NCI-H1694 treated with DMSO at 0.1 percent for 48 hours (cell line): ENCODE data around the gene KCNK1.
A peak's percentile ranks its signal among the peaks of the same experiment; 100 is the strongest.

Source experiments
- DNase-seq: peaks from one replicate; lab custom pipeline; 2025; lab: John Stamatoyannopoulos, UW

The KCNK1 gene

DNA sequence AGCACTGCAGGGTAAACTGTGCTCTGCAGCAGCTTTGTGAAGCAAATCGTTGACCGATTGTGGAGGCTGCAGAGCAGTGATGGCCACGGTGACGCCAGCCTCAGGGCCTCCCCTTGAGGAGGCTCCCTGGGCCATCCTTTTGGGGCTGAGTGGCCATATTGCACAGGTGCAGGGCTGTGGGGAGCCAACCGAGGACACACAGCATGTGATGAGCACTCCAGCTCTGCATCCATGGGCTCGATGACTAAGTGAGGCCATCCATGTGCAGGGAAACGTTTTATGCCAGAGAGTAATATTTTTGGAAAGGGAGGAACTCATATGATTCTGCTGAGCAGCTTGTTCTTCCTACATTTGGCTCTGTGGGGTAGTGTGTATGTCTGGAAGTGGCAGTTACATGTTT is 24.6 kb downstream of the KCNK1 start:
- no peak for DNase-seq

DNA sequence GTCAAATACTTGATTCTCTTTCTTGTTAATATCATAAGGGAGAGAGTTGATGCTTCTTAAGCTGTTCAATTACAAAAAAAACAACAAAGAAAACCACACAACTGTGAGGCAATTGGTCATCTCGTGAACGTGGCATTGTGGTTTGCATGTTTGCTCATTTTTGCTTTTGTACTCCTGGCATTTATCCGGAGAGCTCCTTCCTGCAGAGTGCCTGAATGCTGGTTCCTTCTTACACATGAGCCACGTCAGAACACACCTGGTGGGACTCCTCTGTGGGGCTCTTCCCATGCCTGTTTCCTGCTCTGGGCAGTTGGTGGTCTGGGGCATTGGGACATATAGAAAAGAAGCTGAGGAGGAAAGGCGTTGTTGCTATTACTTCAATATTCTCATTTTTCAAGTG is 25.7 kb downstream of the KCNK1 start:
- DNase-seq = no peak

DNA sequence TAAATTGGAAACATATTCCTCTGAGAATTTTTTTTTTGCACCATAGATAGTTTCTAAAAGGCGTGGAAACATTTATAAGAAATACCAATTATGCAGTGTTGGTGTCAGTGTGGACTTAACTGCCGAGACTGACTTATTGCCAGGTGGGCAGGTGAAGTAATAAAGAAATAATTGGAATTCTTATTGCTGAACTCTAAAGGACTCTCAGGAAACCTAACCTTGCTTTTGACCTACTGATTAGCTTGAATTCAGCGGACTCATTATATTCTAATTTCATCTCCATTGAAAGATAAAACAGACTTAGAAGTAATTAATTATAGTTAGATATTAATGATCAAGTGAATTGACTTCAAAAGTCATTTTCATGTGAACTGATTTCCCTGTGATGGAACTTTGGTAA is 26.3 kb downstream of the KCNK1 start:
- DNase-seq = no peak

DNA sequence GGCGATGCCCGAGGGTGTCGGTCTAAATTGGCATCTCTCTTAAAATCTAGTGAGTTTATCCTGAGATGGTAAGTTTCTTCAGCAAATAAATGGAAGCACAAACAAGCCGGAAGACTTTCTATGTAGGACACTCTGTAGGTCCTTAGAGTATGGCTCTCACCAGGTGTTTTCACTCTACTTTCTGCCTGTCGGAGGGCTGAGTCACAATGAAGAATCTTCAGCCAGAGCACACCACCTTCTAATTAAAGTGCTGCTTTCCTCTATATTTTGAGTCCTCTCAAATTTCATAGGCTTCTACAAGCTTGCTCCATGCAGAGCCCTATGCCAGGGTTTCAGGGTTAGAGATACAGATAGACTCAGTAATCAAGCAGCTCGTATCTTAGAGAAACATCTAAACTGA is 27.1 kb downstream of the KCNK1 start:
- no peak for DNase-seq

DNA sequence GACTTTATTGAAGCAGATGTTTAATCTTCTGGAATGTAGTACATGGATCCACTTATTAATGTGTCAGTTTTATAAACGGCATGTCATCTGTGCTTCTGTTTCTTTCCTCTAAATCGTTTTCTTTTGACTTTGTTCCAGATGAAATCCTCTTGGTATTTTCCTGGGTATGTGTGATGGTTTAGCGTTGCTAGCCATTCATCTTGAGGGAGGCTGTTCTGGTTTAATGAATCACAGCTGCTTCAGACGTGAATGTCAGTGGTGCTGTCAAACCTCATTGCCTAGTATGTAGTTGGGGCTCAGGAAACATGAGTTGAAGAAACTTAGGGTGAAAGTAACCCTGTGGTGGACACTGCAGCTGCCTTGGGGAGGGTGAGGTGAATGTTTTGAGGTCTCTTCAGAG is 33.2 kb downstream of the KCNK1 start:
- no peak for DNase-seq

DNA sequence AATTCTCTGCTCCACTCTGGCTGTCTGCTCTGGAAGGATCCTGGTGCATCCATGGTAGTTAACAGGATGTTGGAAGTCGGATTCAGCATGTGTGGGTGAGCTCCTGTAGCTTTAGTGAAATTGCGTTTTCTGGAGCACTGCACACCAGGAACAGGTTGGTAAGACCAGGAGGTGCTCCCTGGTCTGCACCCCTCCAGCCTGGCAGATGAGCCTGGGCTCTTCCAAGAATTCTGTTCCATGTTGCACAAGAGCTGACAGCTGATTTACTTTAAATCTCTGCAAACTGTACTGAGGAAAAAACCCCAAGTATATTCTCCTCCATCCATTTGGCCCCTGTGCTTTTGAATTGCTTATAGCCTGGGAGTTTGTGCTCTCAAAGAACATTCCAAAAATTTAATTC is 33.7 kb downstream of the KCNK1 start:
- no peak for DNase-seq

DNA sequence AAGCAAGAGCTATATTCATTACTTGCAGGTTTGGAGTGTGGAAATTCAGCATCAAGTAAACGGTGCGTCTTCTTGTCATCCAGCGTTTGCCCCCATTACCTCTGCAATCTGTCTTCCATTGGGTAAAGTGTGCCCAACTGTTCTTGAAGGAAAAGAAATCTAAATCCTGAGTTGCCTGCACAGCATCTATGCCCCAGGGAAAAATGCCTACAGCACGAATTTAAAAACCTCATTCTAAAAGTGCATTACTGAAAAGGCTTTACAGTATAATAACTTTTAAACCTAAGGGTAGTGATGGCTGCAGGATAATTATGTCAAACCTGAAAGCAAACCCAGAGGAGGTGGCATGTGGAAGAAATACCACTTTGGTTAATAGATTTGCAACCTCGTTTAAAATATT is 37.2 kb downstream of the KCNK1 start:
- no peak for DNase-seq

DNA sequence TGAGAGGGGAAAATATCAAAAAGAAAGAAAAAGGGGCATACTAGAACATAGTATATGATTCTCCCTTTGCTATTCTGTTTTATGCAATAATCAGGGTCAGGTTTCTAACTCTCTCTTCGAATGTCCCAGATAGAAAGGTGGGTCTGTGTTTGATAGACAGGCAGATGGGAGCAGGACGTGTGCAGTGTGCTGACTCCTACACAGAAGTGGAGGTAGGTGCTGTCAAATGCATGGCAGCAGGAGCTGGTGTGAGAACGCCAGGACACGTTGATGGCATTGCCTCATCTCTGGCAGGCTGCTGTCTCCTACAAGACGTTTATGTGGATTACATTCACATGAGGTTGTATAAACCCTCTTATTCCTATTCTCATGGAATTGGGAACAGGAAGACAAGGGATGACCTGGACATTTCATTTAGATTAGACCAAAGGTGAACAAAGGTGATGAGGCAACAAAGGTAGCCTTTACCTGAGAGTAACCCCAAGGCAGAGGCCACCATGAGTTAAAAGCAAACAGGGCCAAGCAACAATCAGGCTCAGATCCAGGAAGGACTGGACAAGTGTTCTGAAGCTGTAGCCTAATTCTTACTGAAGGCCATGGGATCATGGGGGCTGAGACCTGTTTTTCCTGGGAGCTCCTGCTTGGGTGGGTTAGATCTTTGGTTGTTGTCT is 37.8 kb downstream of the KCNK1 start:
- no peak for DNase-seq

DNA sequence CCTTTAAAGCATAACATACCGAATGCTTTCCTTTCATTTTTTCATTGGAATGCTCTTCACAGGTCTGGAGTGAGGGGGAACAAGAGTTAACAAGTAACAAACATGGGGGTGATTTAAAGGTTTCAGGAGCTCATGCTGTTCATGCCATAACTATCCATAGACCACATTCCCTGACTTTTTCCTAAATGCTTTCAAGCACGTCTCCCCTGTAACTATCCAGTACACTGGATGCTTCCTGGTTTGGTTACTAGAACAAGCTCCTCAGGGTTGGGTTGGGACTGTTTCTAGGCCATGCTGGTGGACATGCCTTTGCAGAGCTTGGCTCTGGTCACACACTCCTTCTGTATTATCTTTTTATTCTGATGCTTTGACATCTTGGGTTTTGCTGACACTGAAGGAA is 38.6 kb downstream of the KCNK1 start:
- no peak for DNase-seq

DNA sequence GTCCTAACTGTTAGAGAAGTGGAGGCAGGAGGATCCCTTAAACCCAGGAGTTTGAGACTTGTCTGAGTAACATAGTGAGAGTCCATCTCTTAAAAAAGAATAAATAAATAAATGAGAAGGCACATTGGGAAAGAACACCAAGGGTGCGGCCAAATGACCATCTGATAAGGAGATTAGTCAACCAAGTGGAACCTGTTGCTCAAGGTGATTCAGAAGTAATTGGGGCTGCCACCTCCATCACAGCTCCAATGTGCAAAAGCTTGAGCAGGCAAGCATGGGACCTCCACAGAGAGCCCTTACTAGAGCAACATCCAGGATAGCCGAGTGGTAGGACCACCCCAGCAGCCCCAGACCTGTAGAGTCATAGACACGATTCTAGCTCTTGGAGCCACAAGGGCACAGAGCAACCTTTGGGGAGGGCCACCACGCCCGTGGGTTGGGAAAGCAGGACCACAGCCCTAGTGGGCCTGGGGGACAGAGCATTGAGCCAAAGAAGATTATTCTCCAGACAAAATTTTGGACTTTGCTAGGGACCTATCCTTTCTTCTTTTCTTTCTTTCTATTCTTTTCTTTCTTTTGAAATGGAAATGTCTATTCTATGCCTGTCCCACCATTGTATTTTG is 40.9 kb downstream of the KCNK1 start:
- DNase-seq = no peak

DNA sequence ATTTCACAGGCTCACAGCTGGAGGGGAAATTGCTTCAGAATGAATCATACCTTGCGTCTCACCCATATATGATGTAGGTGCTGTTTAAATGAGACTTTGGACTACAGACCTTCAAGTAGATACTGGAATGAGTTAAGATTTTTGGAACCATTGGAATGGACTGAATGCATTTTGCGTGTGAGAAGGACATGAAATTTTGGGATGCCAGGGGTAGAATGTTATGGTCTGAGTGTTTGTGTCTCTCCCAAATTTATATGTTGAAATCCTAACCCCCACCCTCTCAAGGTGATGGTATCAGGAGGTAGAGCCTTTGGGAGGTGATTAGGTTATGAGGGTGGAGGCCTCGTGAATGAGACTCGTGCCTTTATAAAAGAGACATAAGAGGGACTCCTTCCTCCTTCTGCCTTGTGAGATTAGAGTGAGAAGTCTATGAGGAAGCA is 41.4 kb downstream of the KCNK1 start:
- no peak for DNase-seq

DNA sequence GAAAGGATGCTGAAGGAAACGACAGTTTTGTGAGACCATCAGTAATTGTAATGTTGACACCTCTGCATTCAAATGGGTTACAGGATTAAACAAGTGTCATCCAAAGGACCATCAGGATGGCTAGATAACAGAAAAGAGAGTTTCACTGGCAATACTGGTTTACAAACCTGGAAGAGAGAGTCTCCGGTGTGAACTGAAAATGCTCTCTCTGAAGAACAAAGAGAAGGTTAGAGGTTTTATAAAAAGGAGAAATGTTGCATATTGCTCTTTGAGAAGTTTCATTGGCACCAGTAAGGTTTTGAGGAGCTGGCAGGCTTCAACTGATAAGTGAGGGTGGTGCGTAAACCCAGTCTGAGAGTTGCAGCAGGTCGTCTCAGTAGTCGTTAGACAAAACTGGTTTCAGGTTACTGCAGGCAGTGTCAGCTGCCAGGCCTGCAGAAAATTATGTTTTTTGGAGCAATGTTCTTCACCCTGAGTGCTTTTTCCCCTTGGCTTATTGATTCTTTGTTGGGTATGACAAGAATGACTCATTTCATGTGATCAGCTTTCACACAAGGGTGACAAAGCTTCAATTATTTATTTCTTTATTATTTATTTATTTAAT is 42.2 kb downstream of the KCNK1 start:
- peak; percentile 33 for DNase-seq

DNA sequence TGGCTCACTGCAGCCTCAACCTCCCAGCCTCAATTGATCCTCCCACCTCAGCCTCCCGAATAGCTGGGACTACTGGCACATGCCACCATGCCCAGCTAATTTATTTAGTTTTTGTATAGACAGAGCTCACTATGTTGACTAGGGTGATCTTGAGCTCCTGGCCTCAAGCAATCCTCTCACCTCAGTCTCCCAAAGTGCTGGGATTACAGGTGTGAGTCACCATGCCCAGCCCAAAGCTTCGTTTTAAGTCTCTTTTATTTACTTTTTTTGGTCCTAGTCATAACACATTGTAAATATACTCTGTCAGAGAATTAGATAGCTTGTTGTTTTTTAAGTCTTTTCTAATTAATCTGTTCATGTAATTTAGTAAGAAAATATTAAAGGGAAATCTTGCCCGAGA is 42.8 kb downstream of the KCNK1 start:
- DNase-seq = no peak

DNA sequence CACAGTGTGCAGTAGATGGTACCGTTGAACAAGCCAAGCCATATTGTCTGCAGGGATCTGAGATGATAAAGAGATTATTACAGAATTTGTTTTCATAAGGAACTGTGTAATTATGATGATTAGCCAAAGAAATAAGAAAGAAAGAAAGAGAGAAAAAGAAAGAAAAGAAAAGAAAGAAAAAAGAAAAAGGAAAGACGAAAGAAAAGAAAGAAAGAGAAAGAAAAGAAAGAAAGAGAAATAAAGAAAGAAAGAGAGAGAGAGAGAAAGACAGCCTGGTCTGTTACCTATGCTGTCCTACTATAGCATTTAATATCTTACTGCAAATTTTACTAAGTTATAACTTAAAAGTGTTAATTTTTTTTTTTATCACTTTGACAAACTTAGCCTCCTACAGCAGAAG is 43.6 kb downstream of the KCNK1 start:
- DNase-seq = no peak

DNA sequence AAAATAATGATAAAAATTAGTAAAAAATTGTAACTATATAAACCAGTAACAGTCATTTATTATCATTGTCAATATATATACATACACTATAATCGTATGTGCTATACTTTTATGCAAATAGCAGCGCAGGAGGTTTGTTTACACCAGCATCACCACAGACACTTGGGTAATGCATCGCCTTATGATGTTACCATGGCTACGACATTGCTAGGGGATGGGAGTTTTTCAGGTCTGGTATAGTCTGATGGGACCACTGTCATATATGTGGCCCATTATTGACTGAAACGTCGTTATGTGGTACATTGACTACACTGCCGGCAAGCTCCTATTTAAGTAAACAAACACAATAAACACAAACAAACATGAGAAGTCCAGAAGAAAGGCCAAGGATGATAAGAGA is 45.6 kb downstream of the KCNK1 start:
- no peak for DNase-seq

DNA sequence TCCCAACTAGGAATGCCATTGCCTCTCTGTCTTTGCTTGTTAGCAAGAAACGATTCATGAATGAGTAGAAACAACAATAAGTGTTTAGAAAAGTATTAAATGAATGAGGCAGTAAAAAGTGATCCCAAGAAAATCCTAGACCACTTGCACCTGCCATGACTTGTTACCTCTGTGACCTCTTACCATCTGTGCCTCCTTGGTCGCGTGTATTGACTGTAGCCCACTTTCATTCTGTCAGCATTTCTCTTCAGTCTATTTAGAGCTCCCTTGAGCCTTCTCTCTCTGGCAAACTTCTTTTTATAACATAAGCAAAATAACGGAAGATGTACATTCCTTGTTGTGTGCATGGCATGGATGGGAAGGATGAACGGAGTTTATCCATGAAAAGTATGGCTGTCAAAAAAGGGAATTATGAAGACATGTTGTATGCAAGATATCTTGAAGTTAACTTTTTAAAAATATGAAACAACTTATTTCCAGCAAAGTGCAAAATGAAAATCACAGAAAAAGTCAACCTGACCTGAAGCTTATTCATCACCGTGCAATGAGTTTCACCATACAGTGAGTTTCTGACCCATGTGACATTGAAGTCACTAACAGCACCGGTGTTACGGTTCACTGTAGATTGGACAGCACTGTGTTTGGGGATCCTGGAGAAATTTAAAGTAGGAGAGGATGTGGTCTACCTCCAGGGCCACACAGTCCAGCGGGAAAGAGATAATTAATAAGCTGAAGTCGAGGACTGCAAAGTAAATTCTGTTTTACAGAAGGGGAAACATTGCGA is 47.7 kb downstream of the KCNK1 start:
- DNase-seq = no peak

DNA sequence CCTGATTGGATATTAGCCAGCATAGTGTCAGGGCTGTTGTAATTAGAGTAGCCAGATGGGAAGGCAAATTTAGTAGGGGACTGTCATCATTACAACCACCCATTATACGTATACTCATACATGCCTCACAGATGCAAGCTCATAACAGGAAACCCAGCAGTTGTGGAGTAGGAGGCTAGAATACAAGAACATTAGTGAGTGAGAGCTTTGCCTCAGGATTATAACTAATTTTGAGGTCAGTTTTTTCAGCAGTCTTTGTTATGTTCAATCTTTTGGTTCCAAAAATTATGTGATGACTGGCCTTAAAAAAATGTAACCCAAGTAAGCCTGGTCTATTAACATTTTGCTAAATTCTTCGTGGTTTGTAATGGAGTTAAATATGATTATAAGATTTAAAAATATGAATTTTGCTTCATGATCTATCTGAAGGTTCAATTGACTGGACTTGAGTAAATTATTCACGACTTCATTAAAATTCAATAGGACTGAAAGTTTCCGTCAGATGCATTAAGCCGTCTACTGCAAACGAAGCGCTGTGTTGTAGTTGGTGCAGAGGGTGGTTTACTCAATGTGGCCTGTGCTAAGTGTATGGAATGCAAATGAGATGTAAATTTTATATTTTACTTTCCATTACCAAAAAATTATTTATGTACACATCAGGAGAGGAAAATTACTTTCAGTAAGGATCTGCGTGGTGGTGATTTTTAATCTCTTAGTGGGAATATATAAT is 48.8 kb downstream of the KCNK1 start:
- DNase-seq = peak; percentile 96

DNA sequence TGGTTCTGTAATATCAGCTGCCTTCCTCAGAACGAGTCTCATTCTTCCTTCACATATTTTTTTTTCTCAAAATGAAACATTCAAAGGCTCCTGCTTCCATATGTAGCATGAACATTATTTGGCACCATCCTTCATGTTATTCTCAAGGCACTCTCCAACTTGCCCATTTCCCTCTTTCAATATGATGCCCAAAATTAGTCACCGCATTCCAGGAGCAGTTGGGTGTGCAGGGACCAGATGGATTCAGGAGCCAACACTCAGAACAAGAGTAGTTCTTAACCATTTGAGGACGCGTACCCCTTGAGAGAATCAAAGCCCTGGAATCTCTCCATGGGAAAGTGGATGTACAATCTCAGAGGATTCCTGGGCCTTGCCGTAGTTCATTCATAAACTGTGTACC is 50.3 kb downstream of the KCNK1 start:
- DNase-seq = peak; percentile 95

DNA sequence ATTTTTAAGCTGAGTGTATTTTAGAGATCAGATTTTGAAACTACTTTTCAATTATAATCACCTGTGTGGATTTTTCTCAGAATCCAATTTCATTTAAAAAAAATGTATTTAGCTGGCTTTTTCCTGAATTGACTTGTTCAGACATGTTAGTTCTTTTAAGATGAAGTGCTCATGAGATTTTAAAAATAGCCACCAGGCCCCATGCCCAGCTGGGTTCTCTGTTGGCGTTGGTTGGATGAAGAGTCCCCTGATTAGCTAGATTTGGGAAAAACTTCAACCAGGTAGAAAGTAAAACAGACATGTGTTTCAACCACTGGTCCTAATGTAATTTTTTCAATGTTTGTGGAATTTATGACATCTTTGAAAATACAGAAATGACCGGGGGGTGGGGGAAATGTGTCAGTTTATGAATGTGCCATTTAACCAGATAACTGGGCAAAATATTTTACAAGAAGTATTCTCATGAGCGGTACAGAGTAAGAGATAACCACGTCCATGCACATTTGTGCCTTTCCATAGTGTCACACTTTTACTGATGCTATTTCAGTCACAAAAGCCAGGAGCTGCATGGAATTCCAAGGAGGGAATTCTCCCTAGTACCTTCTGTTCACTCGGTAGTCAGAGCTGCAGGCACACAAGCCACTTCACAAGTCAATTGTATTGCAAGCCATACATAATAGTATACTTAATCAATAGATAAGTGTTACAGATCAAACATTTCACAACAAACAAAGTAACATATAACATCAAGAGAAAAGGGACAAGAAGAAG is 51.1 kb downstream of the KCNK1 start:
- DNase-seq = peak; percentile 52

DNA sequence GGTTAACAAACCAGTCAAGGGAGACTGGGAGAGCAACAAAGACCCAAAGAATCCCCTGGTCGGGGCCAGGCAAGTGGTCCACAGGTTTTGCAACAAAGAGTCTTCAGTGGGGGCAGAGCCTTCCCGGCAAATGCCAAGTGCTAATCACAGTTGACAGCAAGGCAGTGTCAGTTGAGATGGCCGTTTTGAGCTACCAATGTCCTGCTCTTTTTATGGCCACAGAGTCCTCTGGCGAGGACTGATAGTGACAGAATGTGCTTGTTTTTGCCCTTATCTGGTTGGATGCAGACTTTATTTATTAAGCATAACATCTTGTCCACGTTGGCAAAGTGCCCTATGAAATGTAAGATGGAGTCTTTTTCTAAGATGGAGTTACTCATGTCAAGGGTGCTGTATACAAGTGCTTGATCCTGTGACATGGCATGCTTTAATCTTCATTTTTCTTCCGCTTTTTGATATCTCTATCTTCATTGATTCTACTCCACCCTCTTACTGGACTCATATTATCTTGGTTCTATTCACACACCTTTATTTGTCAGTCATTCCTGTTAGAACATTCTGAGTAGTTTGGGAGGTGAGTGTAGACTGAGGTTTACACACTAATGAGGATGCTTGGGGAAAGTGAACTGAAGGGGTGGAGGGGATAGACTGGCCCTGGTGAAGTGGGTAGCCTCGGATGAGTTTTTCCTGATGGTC is 51.8 kb downstream of the KCNK1 start:
- DNase-seq = no peak

DNA sequence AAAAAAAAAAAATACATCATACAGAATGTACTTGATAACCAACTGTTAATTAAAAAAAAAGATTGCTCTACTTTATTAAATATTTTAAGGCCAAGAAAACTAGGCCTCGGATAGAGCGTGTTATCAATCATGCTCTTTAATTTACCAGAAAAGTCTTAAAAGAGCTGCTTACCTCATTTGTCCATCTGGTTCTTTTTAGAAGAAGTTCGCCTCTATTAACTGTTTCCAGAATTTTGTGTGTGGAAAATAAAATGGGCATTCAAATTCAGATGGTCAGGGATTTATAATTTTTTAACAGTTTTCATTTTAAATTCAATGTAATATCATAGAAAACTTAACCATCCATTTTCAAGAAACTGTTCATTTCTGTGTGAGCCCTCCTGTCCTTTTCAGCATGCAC is 53.8 kb downstream of the KCNK1 start:
- no peak for DNase-seq
